Esophagus muscularis mucosa (tissue), 4 donors: ENCODE data around the gene ANGPTL1. TPM values are rescaled to one million over a fixed set of nuclear protein-coding genes. Genes with fewer than 3 reads are reported as not detected.

ENCODE experiments used
- DNase-seq: peaks from one replicate; pipeline ENCODE4 v3.0.0-alpha.2; 2017; ENCODE audit errors: extremely low spot score
- H3K27ac ChIP-seq, 4 donors: fragments of 200-600 bp; sonication (generic); replicated peaks in 1 of 4; 1 replicate in 3 of 4; 2 replicates in 1 of 4; pipeline ENCODE4 v1.5.1; 2016 to 2019; ENCODE audit warnings: mild to moderate bottlenecking in 1 of 4
- H3K27me3 ChIP-seq, 4 donors: fragments of 200-600 bp; sonication (generic); one replicate each; pipeline versions ENCODE4 v1.5.1 to v1.6.0; 2016 to 2019
- H3K36me3 ChIP-seq, 4 donors: fragments of 200-600 bp; sonication (generic); one replicate each; pipeline ENCODE4 v1.5.1; 2016 to 2019
- H3K4me1 ChIP-seq, 4 donors: fragments of 200-600 bp; sonication (generic); one replicate each; pipeline ENCODE4 v1.5.1; 2016 to 2019
- H3K4me3 ChIP-seq, 4 donors: fragments of 200-600 bp; sonication (generic); 1 replicate in 2 of 4; 2 replicates in 2 of 4; pipeline ENCODE4 v1.5.1; 2016 to 2019; ENCODE audit warnings: mild to moderate bottlenecking in 4 of 4, moderate library complexity in 1 of 4
- H3K9me3 ChIP-seq, 4 donors: fragments of 200-600 bp; sonication (generic); 1 replicate in 3 of 4; 2 replicates in 1 of 4; pipeline ENCODE4 v1.5.1; 2016 to 2019
- EP300 ChIP-seq: sonication (generic); formaldehyde crosslinking; IDR thresholded peaks from one replicate; pipeline ENCODE4 v1.6.1; 2017; ENCODE audit warnings: antibody characterized with exemption
- POLR2A ChIP-seq: fragments of 450-650 bp; IDR thresholded peaks from one replicate; pipeline ENCODE4 v1.6.1; 2017; ENCODE audit warnings: antibody characterized with exemption, moderate library complexity, mild to moderate bottlenecking, low read depth
- POLR2AphosphoS5 ChIP-seq, 2 donors: sonication (generic); formaldehyde crosslinking; IDR thresholded peaks; one replicate each; pipeline ENCODE4 v1.6.1; 2017; ENCODE audit warnings: antibody characterized with exemption in 2 of 2
- WGBS: methylation state at CpG from one replicate; pipeline ENCODE4 v1.1.5; 2018; 5-methylcytosine and 5-hydroxymethylcytosine counted together
- intact Hi-C: fragments of 100-400 bp; cut with DNase I; formaldehyde crosslinking; loops from one replicate; pipeline ENCODE4 v1.15.1; 2023
- total RNA-seq, 4 donors: library from RNA; depleted of rRNA; stranded (reverse); fragments of >200 nt; gene quantifications; one replicate each; pipeline versions ENCODE4 v1.1.0 to v1.2.1, GENCODE V29; 2016
- TF ChIP-seq, protein P1 (sequence below), 3 experiments: fragments of 200-600 bp in 2 of 3; fragments of 450-650 bp in 1 of 3; sonication (generic) in 2 of 3; IDR thresholded peaks; one replicate each; pipeline ENCODE4 v1.5.1; 2017 to 2019; ENCODE audit warnings: antibody characterized with exemption in 3 of 3, mild to moderate bottlenecking in 2 of 3, moderate library complexity in 1 of 3

The ANGPTL1 gene
- total RNA-seq, 4 donors from 2014 or later: 149 to 206 (median 172) TPM

DNA sequence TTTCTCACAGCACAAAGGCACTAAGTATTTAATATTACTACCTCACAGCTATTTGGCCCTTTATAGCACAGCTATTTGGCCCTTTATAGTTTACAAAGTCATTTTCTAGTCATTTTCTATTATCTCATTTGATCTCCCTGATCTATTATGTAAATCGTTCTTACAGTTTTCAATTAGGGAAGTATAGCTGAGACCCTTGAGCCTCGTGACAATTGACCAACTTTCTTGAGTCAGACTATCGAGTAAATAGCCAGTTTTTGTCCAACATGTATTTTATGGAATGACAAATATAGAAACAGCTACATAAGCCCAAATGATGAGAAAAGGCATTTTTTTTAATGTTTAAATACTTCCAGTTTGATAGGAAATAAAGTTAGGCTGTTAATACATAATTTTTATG lies 7.0 kb upstream of the ANGPTL1 start:
- intact Hi-C loops: no loop called here
- no peaks in the 10 kb centered on the region for H3K36me3 ChIP-seq

DNA sequence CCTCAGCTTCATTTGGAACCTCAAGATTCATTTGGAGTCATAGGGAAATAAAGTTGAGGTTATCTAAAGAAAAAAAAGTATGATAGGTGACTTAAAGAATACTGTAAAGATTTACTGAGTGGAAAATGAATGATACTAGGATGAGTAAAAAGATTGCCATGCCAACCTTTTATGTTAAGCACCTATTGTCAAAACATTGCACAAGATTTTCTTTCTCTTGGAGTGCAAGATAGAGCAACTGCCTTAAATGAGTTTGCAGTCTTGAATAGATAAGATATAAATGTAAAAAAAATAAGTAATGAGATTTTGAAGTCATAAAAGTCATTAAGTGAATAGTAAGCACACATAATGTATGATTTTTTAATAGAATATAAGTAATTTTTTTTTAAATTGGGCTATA lies 5.1 kb upstream of the ANGPTL1 start:
- no peak for DNase-seq
- Histone ChIP-seq H3K4me1 (peaks cover 0 to 21% (median 19%) of the 10 kb centered on the region in 4 donors), H3K9me3 (no peaks in the 10 kb centered on the region), H3K36me3 (no peaks in the 10 kb centered on the region), H3K27me3 (no peaks in the 10 kb centered on the region), H3K4me3 (no peak overlapping the region), H3K27ac (no peak overlapping the region)
- no peak for TF ChIP-seq POLR2AphosphoS5 (IDR thresholded peaks at IDR 0.05)
- no peak for TF ChIP-seq POLR2A
- TF ChIP-seq, protein P1, sequence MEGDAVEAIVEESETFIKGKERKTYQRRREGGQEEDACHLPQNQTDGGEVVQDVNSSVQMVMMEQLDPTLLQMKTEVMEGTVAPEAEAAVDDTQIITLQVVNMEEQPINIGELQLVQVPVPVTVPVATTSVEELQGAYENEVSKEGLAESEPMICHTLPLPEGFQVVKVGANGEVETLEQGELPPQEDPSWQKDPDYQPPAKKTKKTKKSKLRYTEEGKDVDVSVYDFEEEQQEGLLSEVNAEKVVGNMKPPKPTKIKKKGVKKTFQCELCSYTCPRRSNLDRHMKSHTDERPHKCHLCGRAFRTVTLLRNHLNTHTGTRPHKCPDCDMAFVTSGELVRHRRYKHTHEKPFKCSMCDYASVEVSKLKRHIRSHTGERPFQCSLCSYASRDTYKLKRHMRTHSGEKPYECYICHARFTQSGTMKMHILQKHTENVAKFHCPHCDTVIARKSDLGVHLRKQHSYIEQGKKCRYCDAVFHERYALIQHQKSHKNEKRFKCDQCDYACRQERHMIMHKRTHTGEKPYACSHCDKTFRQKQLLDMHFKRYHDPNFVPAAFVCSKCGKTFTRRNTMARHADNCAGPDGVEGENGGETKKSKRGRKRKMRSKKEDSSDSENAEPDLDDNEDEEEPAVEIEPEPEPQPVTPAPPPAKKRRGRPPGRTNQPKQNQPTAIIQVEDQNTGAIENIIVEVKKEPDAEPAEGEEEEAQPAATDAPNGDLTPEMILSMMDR (IDR thresholded peaks at IDR 0.05): no peak
- TF ChIP-seq EP300: no peak
- intact Hi-C loops: no loop called here

More for the DNA sequence above, 7.0 kb upstream of the ANGPTL1 start:
- Histone ChIP-seq H3K4me1 (peaks cover 0 to 2% (median under 1%) of the 10 kb centered on the region in 4 donors), H3K27me3 (no peaks in the 10 kb centered on the region), H3K27ac (no peak overlapping the region), H3K4me3 (no peak overlapping the region), H3K9me3 (no peaks in the 10 kb centered on the region)
- TF ChIP-seq, protein P1 (IDR thresholded peaks at IDR 0.05): no peak
- TF ChIP-seq EP300 (no peak), POLR2AphosphoS5 (IDR thresholded peaks at IDR 0.05) (no peak), POLR2A (no peak)
- 77% methylated on average over 3 of the region's 3 CpGs for whole genome bisulfite sequencing
- DNase-seq: no peak

DNA sequence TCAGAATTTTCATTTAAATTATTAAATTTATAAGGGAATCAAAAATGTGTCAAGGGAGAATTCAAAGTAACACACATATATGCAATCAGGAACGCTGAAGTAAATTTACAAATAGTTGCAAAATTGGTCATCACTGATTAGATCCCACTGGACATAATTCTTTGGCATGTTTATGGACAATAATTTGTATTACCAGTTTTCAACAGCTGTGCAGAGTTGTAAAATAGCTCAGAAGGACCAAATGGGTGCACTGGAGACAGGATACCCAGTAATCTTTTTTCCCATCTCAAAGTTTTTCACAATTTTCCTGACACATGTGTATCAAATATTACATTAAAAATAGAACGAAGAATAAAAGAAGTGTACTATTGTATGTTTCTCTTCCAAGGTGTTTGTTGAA lies 4.1 kb upstream of the ANGPTL1 start:
- intact Hi-C loops: loop anchor here (5.0 kb wide), 1 partner anchor 57 kb away; no protein-coding TSS in a partner anchor
- no peak for DNase-seq
- WGBS: 97% methylated on average over 2 of the region's 2 CpGs

DNA sequence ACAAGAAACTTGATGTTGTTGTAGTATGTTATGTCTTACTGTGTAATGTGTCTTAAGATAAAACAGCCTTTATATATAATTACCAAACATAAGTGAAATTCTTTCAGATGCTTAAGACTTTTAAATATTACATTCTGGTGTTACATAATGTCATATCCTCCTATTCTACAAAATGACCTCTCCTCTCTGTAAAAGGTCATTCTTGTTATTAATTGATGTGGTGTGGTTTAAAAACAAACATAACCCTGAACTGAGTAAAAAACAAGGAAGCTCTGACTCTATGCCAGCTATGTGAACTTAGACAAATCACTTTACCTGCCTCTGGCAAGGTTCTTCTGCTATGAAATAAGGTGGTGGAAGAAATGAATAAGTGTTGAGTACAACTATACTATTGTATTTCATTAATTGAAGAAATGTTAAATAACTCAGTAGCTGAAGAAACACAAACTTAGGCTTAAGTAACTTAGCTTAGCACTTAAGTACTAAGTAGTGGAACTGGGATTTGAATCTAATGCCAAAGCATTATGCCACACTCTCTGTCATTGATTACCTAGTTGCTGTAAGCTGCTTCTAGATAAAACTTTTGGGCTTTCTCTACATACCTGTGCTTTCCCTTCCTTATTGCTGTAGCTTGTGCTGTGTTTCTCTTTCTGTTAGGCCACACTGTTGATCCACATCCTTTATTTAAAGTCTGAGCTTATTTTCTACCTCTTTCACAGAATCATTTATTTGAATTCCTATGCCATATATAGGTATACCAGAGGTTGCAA lies 859 bp upstream of the ANGPTL1 start:
- Histone ChIP-seq H3K36me3 (no peaks in the 10 kb centered on the region), H3K4me3 (peak overlapping the region in 3 of 4 donors; percentile 57 to 59 (median 58)), H3K27ac (peak overlapping the region; percentile 74 to 82 (median 78)), H3K4me1 (peaks cover 0 to 28% (median 24%) of the 10 kb centered on the region in 4 donors), H3K27me3 (no peaks in the 10 kb centered on the region), H3K9me3 (no peaks in the 10 kb centered on the region)
- intact Hi-C loops: loop anchor here (5.0 kb wide), 1 partner anchor 61 kb away; no protein-coding TSS in a partner anchor
- TF ChIP-seq POLR2A: no peak
- TF ChIP-seq, protein P1 (IDR thresholded peaks at IDR 0.05): no peak
- TF ChIP-seq POLR2AphosphoS5 (IDR thresholded peaks at IDR 0.05): no peak
- TF ChIP-seq EP300: no peak
- no peak for DNase-seq

More for the DNA sequence above, 4.1 kb upstream of the ANGPTL1 start:
- Histone ChIP-seq H3K4me3 (no peak overlapping the region), H3K9me3 (no peaks in the 10 kb centered on the region), H3K4me1 (peaks cover 0 to 22% (median 19%) of the 10 kb centered on the region in 4 donors), H3K36me3 (no peaks in the 10 kb centered on the region), H3K27ac (no peak overlapping the region), H3K27me3 (no peaks in the 10 kb centered on the region)
- TF ChIP-seq POLR2A: no peak
- no peak for TF ChIP-seq POLR2AphosphoS5 (IDR thresholded peaks at IDR 0.05)
- TF ChIP-seq, protein P1 (IDR thresholded peaks at IDR 0.05): no peak
- no peak for TF ChIP-seq EP300
